GM12875 (cell line): ENCODE results near the gene CAPN8.

ENCODE experiments used
- H3K4me3 ChIP-seq: one replicate; pipeline ENCODE4 v1.5.1; 2011; ENCODE audit warnings: low read depth, low read length, control low read depth
- TF ChIP-seq, protein P1 (sequence below): IDR thresholded peaks from 2 replicates; pipeline ENCODE4 v1.5.1; 2011; ENCODE audit warnings: low read depth, mild to moderate bottlenecking, control low read depth, inconsistent platforms, low read length, moderate library complexity, borderline replicate concordance; ENCODE audit not compliant: insufficient read depth

CAPN8 gene

DNA sequence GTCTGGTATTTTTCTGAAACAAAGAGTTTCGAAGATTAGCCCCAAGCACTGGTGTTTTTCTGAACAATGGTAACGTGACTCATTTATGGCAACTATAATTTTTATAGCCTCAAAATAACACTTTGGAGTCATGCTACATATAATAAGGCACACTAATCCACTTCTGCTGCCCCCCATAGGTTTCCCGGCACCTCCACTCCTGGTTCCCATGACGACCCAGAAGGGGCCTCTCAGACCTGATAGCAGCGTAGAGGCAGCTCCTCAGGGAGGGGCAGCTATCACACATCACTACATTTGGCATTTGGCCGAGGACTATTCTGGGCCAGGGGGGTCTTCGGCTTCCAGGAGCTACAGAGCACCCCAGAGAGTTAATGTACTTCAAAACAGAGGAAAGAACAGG, 23.3 kb downstream of the CAPN8 start:
- H3K4me3 ChIP-seq, result no peak overlapping the region
- TF ChIP-seq, protein P1, sequence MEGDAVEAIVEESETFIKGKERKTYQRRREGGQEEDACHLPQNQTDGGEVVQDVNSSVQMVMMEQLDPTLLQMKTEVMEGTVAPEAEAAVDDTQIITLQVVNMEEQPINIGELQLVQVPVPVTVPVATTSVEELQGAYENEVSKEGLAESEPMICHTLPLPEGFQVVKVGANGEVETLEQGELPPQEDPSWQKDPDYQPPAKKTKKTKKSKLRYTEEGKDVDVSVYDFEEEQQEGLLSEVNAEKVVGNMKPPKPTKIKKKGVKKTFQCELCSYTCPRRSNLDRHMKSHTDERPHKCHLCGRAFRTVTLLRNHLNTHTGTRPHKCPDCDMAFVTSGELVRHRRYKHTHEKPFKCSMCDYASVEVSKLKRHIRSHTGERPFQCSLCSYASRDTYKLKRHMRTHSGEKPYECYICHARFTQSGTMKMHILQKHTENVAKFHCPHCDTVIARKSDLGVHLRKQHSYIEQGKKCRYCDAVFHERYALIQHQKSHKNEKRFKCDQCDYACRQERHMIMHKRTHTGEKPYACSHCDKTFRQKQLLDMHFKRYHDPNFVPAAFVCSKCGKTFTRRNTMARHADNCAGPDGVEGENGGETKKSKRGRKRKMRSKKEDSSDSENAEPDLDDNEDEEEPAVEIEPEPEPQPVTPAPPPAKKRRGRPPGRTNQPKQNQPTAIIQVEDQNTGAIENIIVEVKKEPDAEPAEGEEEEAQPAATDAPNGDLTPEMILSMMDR, result no peak

DNA sequence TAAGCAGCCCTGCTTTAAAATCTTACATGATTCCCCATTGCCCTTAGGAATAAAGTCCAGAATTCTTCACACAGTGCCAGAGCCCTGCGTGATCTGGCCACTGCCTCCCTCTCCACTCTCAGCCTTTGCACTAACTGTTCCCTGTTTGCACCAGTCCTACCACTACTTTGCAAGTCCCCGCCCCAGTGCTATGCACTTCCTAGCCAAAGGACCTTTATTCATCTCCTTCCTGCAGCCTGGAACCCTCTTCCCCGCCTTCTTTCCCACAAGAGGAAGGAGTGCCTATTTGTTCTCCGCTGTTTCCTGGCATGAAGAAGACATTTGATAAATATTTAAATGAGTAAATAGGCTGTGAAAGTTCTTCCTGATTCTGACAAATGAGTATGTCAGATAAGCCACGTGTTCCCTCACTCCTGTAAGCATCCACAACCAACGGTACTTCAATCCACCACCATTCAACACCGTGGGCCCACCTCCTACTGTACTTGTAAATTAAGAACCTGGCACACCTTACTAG, 23.9 kb downstream of the CAPN8 start:
- H3K4me3 ChIP-seq, result no peak overlapping the region

DNA sequence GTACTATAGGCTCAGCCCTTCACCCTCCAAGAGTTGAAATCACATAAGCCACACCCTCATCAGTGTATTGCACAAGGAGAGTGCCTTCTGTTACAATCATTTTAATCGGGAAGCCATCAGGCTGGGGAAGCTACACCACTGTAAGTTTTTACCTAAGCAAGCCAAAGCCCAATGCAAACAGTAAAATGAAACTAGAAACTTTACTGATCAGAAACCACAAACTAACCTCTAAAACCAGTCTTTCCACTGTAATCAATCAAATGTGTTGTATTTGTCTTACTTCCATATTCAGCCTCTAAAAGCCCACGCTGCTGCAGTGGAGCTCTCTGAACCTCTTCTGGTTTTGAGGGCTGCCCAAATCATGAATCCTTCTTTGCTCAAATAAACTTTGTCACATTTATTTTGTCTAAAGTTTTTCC, 26.2 kb downstream of the CAPN8 start:
- TF ChIP-seq, protein P1, result no peak
- H3K4me3 ChIP-seq, result no peak overlapping the region

More for the DNA sequence above, 23.9 kb downstream of the CAPN8 start:
- TF ChIP-seq, protein P1, result no peak

DNA sequence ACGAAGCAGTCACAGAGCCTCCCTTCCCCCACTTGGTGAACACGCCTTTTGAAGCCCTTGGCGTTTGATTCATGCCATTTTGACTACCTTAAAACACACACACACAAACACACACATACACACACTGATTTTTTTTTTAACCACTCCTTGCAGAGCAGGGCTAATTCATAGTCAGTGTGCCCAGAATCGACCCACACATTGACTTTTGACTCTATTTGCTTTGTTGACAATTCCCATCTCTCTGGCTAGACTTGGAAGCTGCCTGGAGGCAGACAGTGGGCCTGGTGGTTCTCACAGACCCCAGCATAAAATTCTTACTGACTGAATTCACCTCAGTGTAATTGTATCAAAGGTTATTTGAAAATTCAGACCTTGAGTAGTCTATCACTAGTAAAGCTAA, 30.3 kb downstream of the CAPN8 start:
- H3K4me3 ChIP-seq, result no peak overlapping the region
- TF ChIP-seq, protein P1, result no peak

DNA sequence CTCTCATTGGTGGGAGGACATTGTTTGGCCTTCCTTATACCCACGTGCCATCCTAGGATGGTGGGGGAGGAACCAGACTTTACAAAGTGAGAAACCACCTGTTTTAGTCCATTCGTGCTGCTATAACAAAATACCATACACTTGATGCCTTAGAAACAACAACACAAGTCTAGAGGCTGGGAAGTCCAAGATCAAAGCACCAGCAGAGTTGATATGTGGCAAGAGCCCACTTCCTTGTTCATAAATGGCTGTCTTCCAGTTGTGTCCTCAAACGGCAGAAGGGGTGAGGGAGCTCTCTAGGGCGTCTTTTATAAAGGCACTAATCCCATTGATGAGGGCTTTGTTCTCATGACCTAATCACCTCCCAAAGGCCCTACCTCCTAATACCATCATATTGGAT, 31.1 kb downstream of the CAPN8 start:
- TF ChIP-seq, protein P1, result no peak
- H3K4me3 ChIP-seq, result no peak overlapping the region

DNA sequence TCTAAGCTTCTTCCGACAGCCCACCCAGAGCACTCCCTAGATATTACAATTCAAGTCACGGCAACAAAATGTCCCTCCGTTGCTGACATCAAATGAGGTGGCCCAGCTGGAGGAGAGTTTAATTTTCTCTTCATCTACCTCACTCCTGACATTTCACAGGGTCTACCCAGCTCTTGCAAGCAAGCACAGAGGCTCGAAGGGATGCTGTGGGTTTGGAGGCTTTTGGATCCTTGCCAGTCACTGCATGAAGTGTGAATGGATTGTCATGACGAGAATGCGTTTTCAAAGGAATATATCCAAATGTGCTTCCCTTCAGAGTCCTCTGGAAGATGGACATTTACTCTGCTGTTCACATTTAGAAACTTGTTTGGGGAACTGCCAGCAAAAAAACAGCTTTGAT, 33.5 kb downstream of the CAPN8 start:
- H3K4me3 ChIP-seq, result no peak overlapping the region
- TF ChIP-seq, protein P1, result no peak

DNA sequence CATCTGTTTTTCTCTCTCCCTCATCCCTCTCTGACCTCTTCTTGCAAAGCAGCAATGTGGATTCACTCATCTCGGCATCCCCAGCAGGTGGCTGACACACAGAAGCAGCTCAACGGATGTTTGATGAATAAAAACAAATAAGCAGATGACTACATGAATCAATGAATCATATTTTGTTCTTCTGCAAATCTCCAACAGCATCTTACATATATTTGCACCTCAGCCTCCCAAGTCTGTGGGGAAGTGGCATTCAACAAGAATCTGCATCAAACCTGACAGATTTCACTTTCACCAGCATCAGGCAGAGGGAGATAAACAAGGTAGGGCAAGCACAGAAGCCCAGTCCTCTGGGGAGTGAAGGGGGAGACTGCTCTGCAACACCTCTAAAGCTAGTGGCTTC, 34.0 kb downstream of the CAPN8 start:
- TF ChIP-seq, protein P1, result no peak

More for the DNA sequence above, 34.0 kb downstream of the CAPN8 start:
- no peak overlapping the region for H3K4me3 ChIP-seq
